Brain microvascular endothelial cell (primary cell): ENCODE data around the gene MRAS.
"Not testable (repeated sequence)": the region's sequence is repeated elsewhere in the genome, so short reads cannot be mapped to it uniquely, and the experiment has no call there.

ENCODE experiments used
- DNase-seq: peaks from one replicate; pipeline ENCODE4 v3.0.0-alpha.2; 2020
- H3K27ac ChIP-seq: fragments of 250-450 bp; sonication (Bioruptor Pico); 2 replicates; pipeline ENCODE4 v1.5.1; 2020; ENCODE audit warnings: mild to moderate bottlenecking, moderate library complexity
- H3K27me3 ChIP-seq: fragments of 250-450 bp; sonication (Bioruptor Pico); replicated peaks from 2 replicates; pipeline ENCODE4 v1.5.1; 2020; ENCODE audit warnings: mild to moderate bottlenecking
- H3K36me3 ChIP-seq: fragments of 250-450 bp; sonication (Bioruptor Pico); replicated peaks from 2 replicates; pipeline ENCODE4 v1.5.1; 2020; ENCODE audit warnings: mild to moderate bottlenecking
- H3K4me3 ChIP-seq: 2 replicates; pipeline ENCODE4 v1.5.1; 2011; ENCODE audit warnings: low read depth, mild to moderate bottlenecking, control low read depth, low read length, moderate library complexity
- CTCF ChIP-seq: IDR thresholded peaks from 2 replicates; pipeline ENCODE4 v1.5.1; 2011; ENCODE audit warnings: low read depth, mild to moderate bottlenecking, moderate library complexity, low read length, control low read depth, inconsistent platforms; ENCODE audit errors: missing control alignments
- in situ Hi-C: cut with HindIII; loops from 2 replicates; pipeline ENCODE4 v1.10.0; 2017; ENCODE audit warnings: low sequenced_read_pairs, low pct_ligation_motif_present

Gene MRAS

GRCh38 chr3:138375447-138375846 lies 27.1 kb downstream of the MRAS start:
- H3K27ac ChIP-seq = no peak overlapping the region
- no peak for TF ChIP-seq CTCF
- H3K36me3 ChIP-seq = no peaks in the 10 kb centered on the region
- no peak overlapping the region for H3K4me3 ChIP-seq
- H3K27me3 ChIP-seq = no peaks in the 10 kb centered on the region
- DNase-seq = no peak
- in situ Hi-C loops = no loop called here

GRCh38 chr3:138376663-138377062 lies 28.3 kb downstream of the MRAS start:
- in situ Hi-C loops = no loop called here
- Histone ChIP-seq H3K27ac (no peak overlapping the region), H3K36me3 (no peaks in the 10 kb centered on the region), H3K27me3 (no peaks in the 10 kb centered on the region), H3K4me3 (no peak overlapping the region)
- no peak for DNase-seq
- TF ChIP-seq CTCF = no peak

DNA sequence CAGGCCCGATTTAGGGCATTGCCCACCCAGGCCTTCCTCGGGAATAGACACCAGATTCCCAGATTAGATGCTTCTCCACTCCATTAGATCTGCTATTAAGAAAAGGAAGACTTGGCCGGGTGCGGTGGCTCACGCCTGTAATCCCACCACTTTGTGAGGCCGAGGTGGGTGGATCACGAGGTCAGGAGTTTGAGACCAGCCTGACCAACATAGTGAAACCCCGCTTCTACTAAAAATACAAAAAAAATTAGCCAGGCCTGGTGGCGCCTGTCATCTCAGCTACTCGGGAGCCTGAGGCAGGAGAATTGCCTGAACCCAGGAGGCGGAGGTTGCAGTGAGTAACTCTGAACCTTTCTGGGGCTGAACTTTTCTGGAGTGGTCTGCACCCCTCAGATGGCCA lies 28.8 kb downstream of the MRAS start:
- H3K27ac ChIP-seq, H3K27me3 ChIP-seq, DNase-seq, H3K36me3 ChIP-seq, in situ Hi-C loops, H3K4me3 ChIP-seq: not testable (repeated sequence)

DNA sequence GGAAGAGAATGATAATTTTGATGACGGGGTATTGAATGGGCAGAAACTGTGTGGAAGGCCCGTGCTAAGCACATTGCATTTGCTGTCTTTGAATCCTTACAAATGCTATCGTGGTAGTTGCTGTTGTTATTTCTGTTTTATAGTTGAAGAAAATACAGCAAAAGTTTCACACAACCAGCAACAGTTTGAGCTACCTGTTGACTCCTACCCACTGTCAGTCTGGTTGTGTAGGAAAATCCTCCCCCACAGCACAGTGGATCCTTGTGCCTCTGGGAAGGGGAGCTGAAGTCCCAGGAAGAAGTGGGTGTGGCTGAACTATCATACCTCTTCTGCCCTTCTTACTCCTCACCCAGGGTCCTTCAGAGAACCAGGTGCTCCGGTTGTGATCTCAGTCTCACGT lies 29.4 kb downstream of the MRAS start:
- H3K27ac ChIP-seq = no peak overlapping the region
- H3K4me3 ChIP-seq = no peak overlapping the region
- no peak for TF ChIP-seq CTCF
- in situ Hi-C loops = no loop called here
- DNase-seq = no peak
- H3K27me3 ChIP-seq = no peaks in the 10 kb centered on the region
- H3K36me3 ChIP-seq = no peaks in the 10 kb centered on the region

- no peak for TF ChIP-seq CTCF
- H3K36me3 ChIP-seq = no peaks in the 10 kb centered on the region
- no peak for DNase-seq
- H3K27me3 ChIP-seq = no peaks in the 10 kb centered on the region
- in situ Hi-C loops = no loop called here
- no peak overlapping the region for H3K4me3 ChIP-seq
- no peak overlapping the region for H3K27ac ChIP-seq
Observed at GRCh38 chr3:138378331-138378730, 30.0 kb downstream of the MRAS start.

DNA sequence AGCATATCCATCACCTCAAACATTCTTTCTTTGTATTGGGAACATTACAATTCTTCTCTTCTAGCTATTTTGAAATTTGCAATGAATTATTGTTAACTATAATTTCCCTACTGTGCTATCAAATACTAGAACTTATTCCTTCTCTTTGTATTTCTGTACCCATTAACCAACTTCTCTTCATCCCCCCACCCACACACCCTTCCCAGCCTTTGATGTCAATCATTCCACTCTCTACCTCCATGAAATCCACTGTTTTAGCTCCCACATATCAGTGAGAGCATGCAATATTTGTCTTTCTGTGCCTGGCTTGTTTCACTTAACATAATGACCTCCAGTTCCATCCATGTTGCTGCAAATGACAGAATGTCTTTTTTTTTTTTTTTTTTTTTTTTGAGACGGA lies 30.6 kb downstream of the MRAS start:
- H3K4me3 ChIP-seq = no peak overlapping the region
- H3K27ac ChIP-seq = no peak overlapping the region
- no peak for TF ChIP-seq CTCF
- no peaks in the 10 kb centered on the region for H3K36me3 ChIP-seq
- no peaks in the 10 kb centered on the region for H3K27me3 ChIP-seq
- DNase-seq = no peak
- in situ Hi-C loops = no loop called here
